Kidney capillary endothelial cell (primary cell): ENCODE data around the gene RAB42.
"Not testable (repeated sequence)": the region's sequence is repeated elsewhere in the genome, so short reads cannot be mapped to it uniquely, and the experiment has no call there.

ENCODE experiments used
- DNase-seq: peaks from one replicate; pipeline ENCODE4 v3.0.0-alpha.2; 2018; ENCODE audit warnings: low spot score

Gene RAB42

GRCh38 chr1:28586585-28587391, 5.3 kb upstream of the RAB42 start:
- DNase-seq = not testable (repeated sequence)

GRCh38 chr1:28592321-28593071, 431 bp downstream of the RAB42 start:
- DNase-seq = no peak

GRCh38 chr1:28593988-28594356, 1.9 kb downstream of the RAB42 start:
- DNase-seq = not testable (repeated sequence)

DNA sequence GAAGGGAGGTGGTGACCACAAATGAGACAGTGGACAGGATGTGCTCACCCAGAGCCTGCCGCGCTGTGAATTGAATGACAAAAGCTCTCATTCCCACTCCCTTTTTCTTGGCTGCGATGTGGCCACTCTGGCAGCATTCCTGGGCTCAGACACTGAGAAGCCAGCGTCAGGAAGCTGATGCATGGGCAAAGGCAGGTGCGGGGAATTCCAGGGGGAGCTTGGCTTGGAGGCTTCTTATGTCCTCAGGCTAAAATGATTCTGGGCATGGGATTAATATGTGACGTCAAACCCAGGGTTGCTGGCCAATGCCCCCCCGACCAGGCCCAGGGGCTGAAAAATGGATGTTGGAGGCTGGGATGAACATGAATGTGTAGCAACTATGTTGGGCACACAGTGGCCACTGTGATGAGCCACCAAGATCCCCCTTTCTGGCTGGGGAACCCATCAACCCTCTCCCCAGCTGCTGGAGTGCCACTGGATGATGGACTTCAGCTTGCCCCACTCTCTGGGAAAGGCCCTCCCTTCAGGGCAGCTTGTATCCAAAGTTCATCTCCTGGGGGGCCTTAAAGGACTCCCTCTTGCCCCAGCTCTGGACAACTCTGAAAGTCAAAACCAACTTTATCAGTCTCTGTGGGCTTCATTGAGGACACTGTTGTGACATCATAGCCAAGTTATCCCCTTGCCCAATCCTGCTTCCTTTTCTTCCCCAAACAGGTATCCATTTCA, 2.8 kb downstream of the RAB42 start:
- DNase-seq = not testable (repeated sequence)

- DNase-seq = no peak
Observed at GRCh38 chr1:28595412-28596191, 3.5 kb downstream of the RAB42 start.

GRCh38 chr1:28596276-28596675, 4.2 kb downstream of the RAB42 start:
- not testable (repeated sequence) for DNase-seq

GRCh38 chr1:28601696-28602095, 9.6 kb downstream of the RAB42 start:
- DNase-seq = no peak

GRCh38 chr1:28602536-28603439, 10.7 kb downstream of the RAB42 start:
- DNase-seq = peak; percentile 56

GRCh38 chr1:28604411-28604810, 12.3 kb downstream of the RAB42 start:
- DNase-seq = no peak

GRCh38 chr1:28604962-28605361, 12.9 kb downstream of the RAB42 start:
- DNase-seq = no peak

DNA sequence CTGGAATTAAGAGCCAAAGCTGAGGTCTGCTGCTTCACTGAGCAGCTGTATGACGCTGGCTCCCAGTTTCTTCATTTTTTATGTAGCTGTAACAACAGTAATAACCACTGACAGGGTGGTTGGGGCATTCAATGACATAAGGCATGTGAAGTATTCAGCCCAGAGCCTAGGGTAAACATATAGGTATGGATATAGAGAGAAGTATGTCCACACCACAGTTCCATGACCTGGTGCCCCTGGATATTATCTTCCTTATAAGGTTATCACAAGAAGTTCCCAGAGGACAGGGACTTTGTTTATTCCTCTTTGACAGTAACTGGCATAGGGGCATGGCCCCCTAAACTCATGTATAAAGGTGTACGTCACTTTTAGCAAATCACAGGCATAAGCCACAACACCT, 14.7 kb downstream of the RAB42 start:
- DNase-seq = no peak

DNA sequence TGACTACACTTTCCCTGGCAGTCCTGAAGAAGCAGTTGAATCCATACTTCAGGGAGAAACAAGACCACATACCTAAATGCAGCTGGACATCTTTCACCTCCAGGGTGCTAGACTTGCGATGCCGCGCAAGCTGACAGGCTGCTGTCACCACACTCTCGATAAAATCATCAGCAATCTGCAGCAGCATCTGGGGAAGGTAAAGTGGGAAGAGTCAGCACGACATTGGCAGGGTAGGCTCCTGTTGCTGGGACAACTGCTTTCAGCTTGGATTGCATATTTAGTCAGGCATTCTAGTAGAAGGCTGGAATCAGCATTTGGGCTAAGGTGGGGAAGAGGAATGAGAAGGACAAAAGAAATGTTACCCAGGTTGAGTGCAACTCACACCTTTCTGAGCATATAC, 21.1 kb downstream of the RAB42 start:
- DNase-seq = no peak

GRCh38 chr1:28631713-28632112, 39.6 kb downstream of the RAB42 start:
- DNase-seq = no peak

- no peak for DNase-seq
Observed at GRCh38 chr1:28632560-28632959, 40.5 kb downstream of the RAB42 start.

DNA sequence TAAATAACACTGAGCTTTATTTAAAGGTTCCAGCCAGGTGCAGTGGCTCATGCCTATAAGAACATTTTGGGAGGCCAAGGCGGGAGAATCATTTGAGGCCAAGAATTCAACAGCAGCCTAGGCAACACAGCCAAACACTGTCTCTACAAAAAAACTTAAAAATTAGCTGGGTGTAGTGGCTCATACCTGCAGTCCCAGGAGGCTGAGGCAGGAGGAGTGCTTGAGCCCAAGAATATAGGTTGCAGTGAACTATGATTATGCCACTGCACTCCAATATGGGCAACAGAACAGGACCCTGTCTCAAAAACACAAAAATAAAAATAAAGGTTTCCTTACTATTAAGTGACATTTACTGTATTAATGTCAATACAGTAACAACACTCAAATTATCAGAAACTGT, 48.7 kb downstream of the RAB42 start:
- peak; percentile 27 for DNase-seq

- peak; percentile 21 for DNase-seq
Observed at GRCh38 chr1:28642056-28642846, 50.2 kb downstream of the RAB42 start.

- peak; percentile 93 for DNase-seq
Observed at GRCh38 chr1:28642847-28643635, 51.0 kb downstream of the RAB42 start, which contains the start of gene TAF12. Gene TAF12, minus strand, starts transcription at chr1:28643067. Its CDS starts 20,986 bp downstream, at chr1:28622081.

GRCh38 chr1:28644494-28644893, 52.4 kb downstream of the RAB42 start:
- no peak for DNase-seq
